Hepatocyte (in vitro differentiated cells): ENCODE results near the gene CYFIP1. TPM values are rescaled to one million over a fixed set of nuclear protein-coding genes. Genes with fewer than 3 reads are reported as not detected.

Experiments
- DNase-seq: peaks from one replicate; pipeline ENCODE4 v3.0.0-alpha.2; 2016; ENCODE audit warnings: low spot score
- H2AFZ ChIP-seq: fragments of 200-600 bp; sonication (generic); 2 replicates; pipeline ENCODE4 v1.6.0; 2016; ENCODE audit warnings: antibody characterized with exemption, mild to moderate bottlenecking
- H3K27ac ChIP-seq: fragments of 200-600 bp; sonication (generic); 2 replicates; pipeline ENCODE4 v1.5.1; 2016; ENCODE audit warnings: mild to moderate bottlenecking
- H3K27me3 ChIP-seq: fragments of 200-600 bp; sonication (generic); 2 replicates; pipeline ENCODE4 v1.6.1; 2016
- H3K36me3 ChIP-seq: fragments of 200-600 bp; sonication (generic); replicated peaks from 2 replicates; pipeline ENCODE4 v1.5.1; 2016; ENCODE audit warnings: low read depth; ENCODE audit not compliant: insufficient read depth
- H3K4me1 ChIP-seq: fragments of 200-600 bp; sonication (generic); 2 replicates; pipeline ENCODE4 v1.5.1; 2016; ENCODE audit warnings: mild to moderate bottlenecking, moderate library complexity; ENCODE audit not compliant: insufficient read depth
- H3K4me2 ChIP-seq: fragments of 200-600 bp; sonication (generic); 2 replicates; pipeline ENCODE4 v1.6.0; 2016
- H3K4me3 ChIP-seq: fragments of 200-600 bp; sonication (generic); 2 replicates; pipeline ENCODE4 v1.5.1; 2016; ENCODE audit warnings: mild to moderate bottlenecking
- H3K79me2 ChIP-seq: fragments of 200-600 bp; sonication (generic); 2 replicates; pipeline ENCODE4 v1.6.0; 2017; ENCODE audit warnings: mild to moderate bottlenecking
- H3K9me2 ChIP-seq: fragments of 200-600 bp; sonication (generic); replicated peaks from 2 replicates; pipeline ENCODE4 v1.6.0; 2017; ENCODE audit warnings: mild to moderate bottlenecking; ENCODE audit not compliant: insufficient read depth
- H3K9me3 ChIP-seq: fragments of 200-600 bp; sonication (generic); 2 replicates; pipeline ENCODE4 v1.5.1; 2016; ENCODE audit warnings: low read depth, mild to moderate bottlenecking
- H4K20me1 ChIP-seq: fragments of 200-600 bp; sonication (generic); 2 replicates; pipeline ENCODE4 v1.6.0; 2016; ENCODE audit warnings: mild to moderate bottlenecking; ENCODE audit not compliant: insufficient read depth, poor library complexity, severe bottlenecking
- EZH2 ChIP-seq: fragments of 200-600 bp; sonication (generic); IDR thresholded peaks from 2 replicates; pipeline ENCODE4 v1.6.1; 2016; ENCODE audit warnings: antibody characterized with exemption, mild to moderate bottlenecking, borderline replicate concordance
- EZH2phosphoT487 ChIP-seq: fragments of 200-600 bp; sonication (generic); IDR thresholded peaks from one replicate; pipeline ENCODE4 v1.6.1; 2018; ENCODE audit warnings: antibody characterized with exemption, mild to moderate bottlenecking, low read depth, moderate library complexity; ENCODE audit not compliant: unreplicated experiment, severe bottlenecking
- WGBS: methylation state at CpG from one replicate; pipeline ENCODE4 v1.1.6; 2016; ENCODE audit warnings: low lambda C conversion rate; ENCODE audit errors: missing lambda C conversion rate; 5-methylcytosine and 5-hydroxymethylcytosine counted together
- polyA plus RNA-seq: library from polyadenylated mRNA; unstranded; fragments of >200 nt; fragmentation: Nextera tagmentation; extraction: Ambion mirVana; gene quantifications from 2 replicates; pipeline ENCODE4 v1.2.1, GENCODE V29; 2016
- total RNA-seq: library from RNA; depleted of rRNA; stranded (reverse); fragments of >200 nt; gene quantifications from 2 replicates; pipeline ENCODE4 v1.2.3, GENCODE V29; 2014
- TF ChIP-seq, protein P1 (sequence below): fragments of 200-600 bp; sonication (generic); IDR thresholded peaks from 2 replicates; pipeline ENCODE4 v1.5.1; 2016; ENCODE audit warnings: antibody characterized with exemption, mild to moderate bottlenecking; ENCODE audit not compliant: poor library complexity

The CYFIP1 gene
- total and polyA plus RNA-seq, 2 experiments from 2014 or later: 73.4 to 92.2 TPM

GRCh38 chr15:22892333-22892732 lies 87.8 kb downstream of the CYFIP1 start:
- 60% methylated on average over 9 of the region's 9 CpGs for WGBS
- Histone ChIP-seq H3K9me3 (no peaks in the 10 kb centered on the region), H3K9me2 (no peaks in the 10 kb centered on the region), H3K27ac (peak overlapping the region; percentile 24), H3K4me2 (no peak overlapping the region), H3K27me3 (no peaks in the 10 kb centered on the region), H3K36me3 (no peaks in the 10 kb centered on the region), H3K4me3 (no peak overlapping the region), H3K4me1 (peaks cover 3% of the 10 kb centered on the region), H2AFZ (no peak overlapping the region), H4K20me1 (no peaks in the 10 kb centered on the region), H3K79me2 (no peaks in the 10 kb centered on the region)
- TF ChIP-seq EZH2phosphoT487 (no peak), EZH2 (no peak)
- TF ChIP-seq, protein P1, sequence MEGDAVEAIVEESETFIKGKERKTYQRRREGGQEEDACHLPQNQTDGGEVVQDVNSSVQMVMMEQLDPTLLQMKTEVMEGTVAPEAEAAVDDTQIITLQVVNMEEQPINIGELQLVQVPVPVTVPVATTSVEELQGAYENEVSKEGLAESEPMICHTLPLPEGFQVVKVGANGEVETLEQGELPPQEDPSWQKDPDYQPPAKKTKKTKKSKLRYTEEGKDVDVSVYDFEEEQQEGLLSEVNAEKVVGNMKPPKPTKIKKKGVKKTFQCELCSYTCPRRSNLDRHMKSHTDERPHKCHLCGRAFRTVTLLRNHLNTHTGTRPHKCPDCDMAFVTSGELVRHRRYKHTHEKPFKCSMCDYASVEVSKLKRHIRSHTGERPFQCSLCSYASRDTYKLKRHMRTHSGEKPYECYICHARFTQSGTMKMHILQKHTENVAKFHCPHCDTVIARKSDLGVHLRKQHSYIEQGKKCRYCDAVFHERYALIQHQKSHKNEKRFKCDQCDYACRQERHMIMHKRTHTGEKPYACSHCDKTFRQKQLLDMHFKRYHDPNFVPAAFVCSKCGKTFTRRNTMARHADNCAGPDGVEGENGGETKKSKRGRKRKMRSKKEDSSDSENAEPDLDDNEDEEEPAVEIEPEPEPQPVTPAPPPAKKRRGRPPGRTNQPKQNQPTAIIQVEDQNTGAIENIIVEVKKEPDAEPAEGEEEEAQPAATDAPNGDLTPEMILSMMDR: no peak
- peak; percentile 21 for DNase-seq

GRCh38 chr15:22891426-22892210 lies 88.5 kb downstream of the CYFIP1 start:
- Histone ChIP-seq H2AFZ (no peak overlapping the region), H3K36me3 (no peaks in the 10 kb centered on the region), H3K9me2 (no peaks in the 10 kb centered on the region), H3K79me2 (no peaks in the 10 kb centered on the region), H4K20me1 (no peaks in the 10 kb centered on the region), H3K4me2 (no peak overlapping the region), H3K27me3 (no peaks in the 10 kb centered on the region), H3K9me3 (no peaks in the 10 kb centered on the region), H3K4me1 (peaks cover 3% of the 10 kb centered on the region), H3K4me3 (no peak overlapping the region), H3K27ac (peak overlapping the region; percentile 24)
- WGBS: 96% methylated on average over 33 of the region's 33 CpGs
- TF ChIP-seq, protein P1: no peak
- TF ChIP-seq EZH2: no peak
- TF ChIP-seq EZH2phosphoT487: no peak
- DNase-seq: no peak

GRCh38 chr15:22890296-22890695 lies 89.9 kb downstream of the CYFIP1 start:
- Histone ChIP-seq H3K27me3 (no peaks in the 10 kb centered on the region), H3K4me2 (no peak overlapping the region), H3K9me3 (no peaks in the 10 kb centered on the region), H2AFZ (no peak overlapping the region), H3K36me3 (no peaks in the 10 kb centered on the region), H4K20me1 (no peaks in the 10 kb centered on the region), H3K27ac (no peak overlapping the region), H3K79me2 (no peaks in the 10 kb centered on the region), H3K4me3 (no peak overlapping the region), H3K9me2 (no peaks in the 10 kb centered on the region), H3K4me1 (peaks cover 3% of the 10 kb centered on the region)
- TF ChIP-seq EZH2: no peak
- TF ChIP-seq EZH2phosphoT487: no peak
- TF ChIP-seq, protein P1: no peak
- DNase-seq: no peak
- WGBS: 100% methylated on average over 10 of the region's 11 CpGs
